GM23338 (cell line): ENCODE results near the gene NPIPA2. TPM values are rescaled to one million over a fixed set of nuclear protein-coding genes. Genes with fewer than 3 reads are reported as not detected.

Experiments used
- polyA plus RNA-seq: library from polyadenylated mRNA; unstranded; fragments of >200 nt; fragmentation: Nextera tagmentation; extraction: Ambion mirVana; gene quantifications from 2 replicates; pipeline ENCODE4 v1.2.1, GENCODE V29; 2016
- total RNA-seq: library from RNA; depleted of rRNA; stranded (reverse); fragments of >200 nt; shearing (Covaris generic); gene quantifications from 2 replicates; pipeline ENCODE4 v1.2.3, GENCODE V29; 2014; rRNA removed

The NPIPA2 gene
- total and polyA plus RNA-seq, 2 experiments from 2014 or later, result 6.7 to 21.3 TPM

Other genes starting within 250 kb of the NPIPA2 start
- gene PARN, start 112.3 kb upstream of the NPIPA2 start, total RNA-seq, result 43.8 and 61.3 TPM in 2 replicates
- gene PARN, start 112.3 kb upstream of the NPIPA2 start, polyA plus RNA-seq, result 32.5 and 34.3 TPM in 2 replicates
- gene BFAR, start 109.6 kb upstream of the NPIPA2 start, total RNA-seq, result 82.5 and 126 TPM in 2 replicates
- gene BFAR, start 109.6 kb upstream of the NPIPA2 start, polyA plus RNA-seq, result 54.3 and 54.4 TPM in 2 replicates
- 0.19 and 0.94 TPM in 2 replicates for gene PLA2G10, start 48.2 kb upstream of the NPIPA2 start, total RNA-seq
- gene PLA2G10, start 48.2 kb upstream of the NPIPA2 start, polyA plus RNA-seq, result 1.2 and 2.2 TPM in 2 replicates
- 3.7 and 5.7 TPM in 2 replicates for gene NPIPA3, start 39.1 kb upstream of the NPIPA2 start, total RNA-seq
- 0.57 and 2.8 TPM in 2 replicates for gene NPIPA3, start 39.1 kb upstream of the NPIPA2 start, polyA plus RNA-seq
- 95.6 and 145 TPM in 2 replicates for gene NOMO1, start 91.2 kb downstream of the NPIPA2 start, total RNA-seq
- gene NOMO1, start 91.2 kb downstream of the NPIPA2 start, polyA plus RNA-seq, result 53.7 and 55.0 TPM in 2 replicates
- 61.4 and 77.4 TPM in 2 replicates for gene NPIPA1, start 194.9 kb downstream of the NPIPA2 start, total RNA-seq
- gene NPIPA1, start 194.9 kb downstream of the NPIPA2 start, polyA plus RNA-seq, result 53.2 and 54.4 TPM in 2 replicates
- gene PDXDC1, start 232.5 kb downstream of the NPIPA2 start, total RNA-seq, result 86.1 and 91.6 TPM in 2 replicates
- 39.0 and 40.0 TPM in 2 replicates for gene PDXDC1, start 232.5 kb downstream of the NPIPA2 start, polyA plus RNA-seq